Spleen (tissue), 11 donors: ENCODE measurements around the gene NEK9. TPM values are rescaled to one million over a fixed set of nuclear protein-coding genes. Genes with fewer than 3 reads are reported as not detected.

ENCODE experiments used
- DNase-seq: peaks from one replicate; pipeline ENCODE4 v3.0.0-alpha.2; 2020
- H3K27ac ChIP-seq, 8 donors: fragments of 200-600 bp; sonication (generic) in 7 of 8; 1 replicate in 4 of 8; 2 replicates in 4 of 8; pipeline versions ENCODE4 v1.5.0 to v1.8.0; 2016 to 2021; ENCODE audit warnings: inconsistent platforms in 4 of 8, mild to moderate bottlenecking in 4 of 8, moderate library complexity in 1 of 8
- H3K27me3 ChIP-seq, 7 donors: fragments of 200-600 bp; sonication (generic) in 6 of 7; replicated peaks in 1 of 7; 1 replicate in 4 of 7; 2 replicates in 3 of 7; pipeline versions ENCODE4 v1.5.0 to v1.8.0; 2016 to 2021; ENCODE audit warnings: inconsistent platforms in 3 of 7, mild to moderate bottlenecking in 1 of 7
- H3K36me3 ChIP-seq, 6 donors: fragments of 200-600 bp; sonication (generic) in 5 of 6; 1 replicate in 4 of 6; 2 replicates in 2 of 6; pipeline versions ENCODE4 v1.5.0 to v1.8.0; 2016 to 2021; ENCODE audit warnings: inconsistent platforms in 2 of 6
- H3K4me1 ChIP-seq, 6 donors: fragments of 200-600 bp; sonication (generic) in 5 of 6; 1 replicate in 3 of 6; 2 replicates in 3 of 6; pipeline versions ENCODE4 v1.5.0 to v1.8.0; 2016 to 2021; ENCODE audit warnings: inconsistent platforms in 3 of 6
- H3K4me3 ChIP-seq, 8 donors: fragments of 200-600 bp; sonication (generic) in 7 of 8; 1 replicate in 4 of 8; 2 replicates in 4 of 8; pipeline versions ENCODE4 v1.5.0 to v1.8.0; 2016 to 2021; ENCODE audit warnings: inconsistent platforms in 4 of 8, mild to moderate bottlenecking in 4 of 8, moderate library complexity in 2 of 8
- H3K9me3 ChIP-seq, 8 donors: fragments of 200-600 bp; sonication (generic) in 7 of 8; 1 replicate in 4 of 8; 2 replicates in 4 of 8; pipeline versions ENCODE4 v1.5.0 to v1.8.0; 2016 to 2021; ENCODE audit warnings: inconsistent platforms in 4 of 8
- CTCF ChIP-seq, 11 experiments: fragments of 200-600 bp in 7 of 11; fragments of 450-650 bp in 4 of 11; sonication (generic) in 4 of 11; IDR thresholded peaks in 8 of 11; conservative IDR thresholded peaks in 3 of 11; 1 replicate in 7 of 11; 2 replicates in 4 of 11; pipeline versions ENCODE4 v1.4.0 to v1.8.0; 2016 to 2021; ENCODE audit warnings: antibody characterized with exemption in 11 of 11, inconsistent platforms in 4 of 11, mild to moderate bottlenecking in 1 of 11
- POLR2A ChIP-seq, 3 donors: fragments of 450-650 bp; IDR thresholded peaks; one replicate each; pipeline ENCODE4 v1.5.1; 2017; ENCODE audit warnings: antibody characterized with exemption in 3 of 3, mild to moderate bottlenecking in 1 of 3
- POLR2AphosphoS5 ChIP-seq, 3 donors: sonication (generic); formaldehyde crosslinking; IDR thresholded peaks; one replicate each; pipeline ENCODE4 v1.5.1; 2017; ENCODE audit warnings: antibody characterized with exemption in 3 of 3
- WGBS, 5 donors: extraction: QIAGEN DNeasy Blood & Tissue Kit in 3 of 5; methylation state at CpG; one replicate each; pipeline versions ENCODE4 v1.1.5 to v1.1.7; 2013 to 2018; 5-methylcytosine and 5-hydroxymethylcytosine counted together
- intact Hi-C: fragments of 100-400 bp; cut with DNase I; formaldehyde crosslinking; loops from one replicate; pipeline ENCODE4 v1.15.0; 2023; ENCODE audit warnings: low total_unique reads
- polyA plus RNA-seq, 3 donors: library from polyadenylated mRNA; stranded (reverse); fragments of 200-250 nt; gene quantifications; one replicate each; pipeline ENCODE4 v1.2.1, GENCODE V29; 2013
- total RNA-seq, 7 donors: library from RNA; depleted of rRNA in 3 of 7; stranded (reverse); fragments of >200 nt in 3 of 7; fragmentation: NEBNext Ultra II Directional in 4 of 7; extraction: Animal tissue kit (Norgen Biotek cat#: 25700) in 4 of 7; gene quantifications; one replicate each; pipeline versions ENCODE4 v1.1.0 to v1.2.1, GENCODE V29; 2016 to 2021
- donor health status: healthy with polysubstance abuse.
- donor health status: DM: no; HTN: no; CAD: no; lungs with moderate emphysema.
- donor health status: DM: no; HTN: no; CAD: no.
- donor health status: Bipolar disorder and iron deficiency.
- donor health status: healthy.
- donor health status: DM: no; HTN: no; CAD: no.
- donor health status: DM: yes; HTN: yes; CAD: no.

Gene NEK9
- total and polyA plus RNA-seq, 10 donors: 31.7 to 102 (median 72.0) TPM

GRCh38 chr14:75165586-75166391, 38.9 kb upstream of the NEK9 start:
- no peak for DNase-seq
- WGBS, 5 donors: 68 to 80% (median 72%) methylated on average over 8 of the region's 8 CpGs
- H3K36me3 ChIP-seq: peaks cover 0 to 15% (median 0%) of the 10 kb centered on the region in 6 donors
- H3K4me1 ChIP-seq: peaks cover 11 to 96% (median 66%) of the 10 kb centered on the region in 6 donors
- intact Hi-C loops: no loop called here
- H3K27me3 ChIP-seq: no peaks in the 10 kb centered on the region
- peak overlapping the region in 2 of 8 donors; percentile 4 to 31 for H3K27ac ChIP-seq
- H3K9me3 ChIP-seq: no peaks in the 10 kb centered on the region
- TF ChIP-seq POLR2AphosphoS5 (IDR thresholded peaks at IDR 0.05) (no peak), POLR2A (IDR thresholded peaks at IDR 0.05) (no peak), CTCF (IDR thresholded peaks at IDR 0.05 in 8 of 11, conservative IDR thresholded peaks at IDR 0.05 in 3 of 11) (no peak)
- H3K4me3 ChIP-seq: no peak overlapping the region

- Histone ChIP-seq H3K9me3 (no peaks in the 10 kb centered on the region), H3K4me3 (no peak overlapping the region), H3K4me1 (peaks cover 11 to 96% (median 67%) of the 10 kb centered on the region in 6 donors), H3K36me3 (peaks cover 0 to 18% (median 0%) of the 10 kb centered on the region in 6 donors), H3K27me3 (no peaks in the 10 kb centered on the region), H3K27ac (no peak overlapping the region)
- intact Hi-C loops: no loop called here
- 42 to 98% (median 96%) methylated on average over 1 of the region's 1 CpG for WGBS, 5 donors
- TF ChIP-seq CTCF (IDR thresholded peaks at IDR 0.05 in 8 of 11, conservative IDR thresholded peaks at IDR 0.05 in 3 of 11) (no peak), POLR2AphosphoS5 (IDR thresholded peaks at IDR 0.05) (no peak), POLR2A (IDR thresholded peaks at IDR 0.05) (no peak)
- DNase-seq: no peak
Measured at GRCh38 chr14:75164809-75165208, 38.0 kb upstream of the NEK9 start.

GRCh38 chr14:75163677-75164076, 36.8 kb upstream of the NEK9 start:
- Histone ChIP-seq H3K27ac (no peak overlapping the region), H3K36me3 (peaks cover 0 to 18% (median 0%) of the 10 kb centered on the region in 6 donors), H3K4me3 (no peak overlapping the region), H3K4me1 (peaks cover 11 to 96% (median 68%) of the 10 kb centered on the region in 6 donors), H3K27me3 (no peaks in the 10 kb centered on the region), H3K9me3 (no peaks in the 10 kb centered on the region)
- no peak for DNase-seq
- TF ChIP-seq POLR2A (IDR thresholded peaks at IDR 0.05) (no peak), CTCF (IDR thresholded peaks at IDR 0.05 in 8 of 11, conservative IDR thresholded peaks at IDR 0.05 in 3 of 11) (no peak), POLR2AphosphoS5 (IDR thresholded peaks at IDR 0.05) (no peak)
- intact Hi-C loops: no loop called here
- 83 to 97% (median 88%) methylated on average over 2 of the region's 2 CpGs for WGBS, 5 donors

- no peaks in the 10 kb centered on the region for H3K27me3 ChIP-seq
- TF ChIP-seq POLR2A (IDR thresholded peaks at IDR 0.05) (no peak), POLR2AphosphoS5 (IDR thresholded peaks at IDR 0.05) (no peak), CTCF (IDR thresholded peaks at IDR 0.05 in 8 of 11, conservative IDR thresholded peaks at IDR 0.05 in 3 of 11) (no peak)
- peaks cover 6 to 96% (median 61%) of the 10 kb centered on the region in 6 donors for H3K4me1 ChIP-seq
- H3K9me3 ChIP-seq: no peaks in the 10 kb centered on the region
- DNase-seq: no peak
- intact Hi-C loops: no loop called here
- H3K4me3 ChIP-seq: no peak overlapping the region
- H3K27ac ChIP-seq: no peak overlapping the region
- H3K36me3 ChIP-seq: peaks cover 0 to 18% (median 0%) of the 10 kb centered on the region in 6 donors
- WGBS, 5 donors: 81 to 88% (median 85%) methylated on average over 3 of the region's 3 CpGs
Measured at GRCh38 chr14:75162631-75163030, 35.8 kb upstream of the NEK9 start.
